ENCODE results near the gene PEX5L. TPM values are rescaled to one million over a fixed set of nuclear protein-coding genes. Genes with fewer than 3 reads are reported as not detected.

The PEX5L gene
- polyA plus RNA-seq, 1 of the 3 experiments (the other 2 are of a cell fraction): not detected

DNA sequence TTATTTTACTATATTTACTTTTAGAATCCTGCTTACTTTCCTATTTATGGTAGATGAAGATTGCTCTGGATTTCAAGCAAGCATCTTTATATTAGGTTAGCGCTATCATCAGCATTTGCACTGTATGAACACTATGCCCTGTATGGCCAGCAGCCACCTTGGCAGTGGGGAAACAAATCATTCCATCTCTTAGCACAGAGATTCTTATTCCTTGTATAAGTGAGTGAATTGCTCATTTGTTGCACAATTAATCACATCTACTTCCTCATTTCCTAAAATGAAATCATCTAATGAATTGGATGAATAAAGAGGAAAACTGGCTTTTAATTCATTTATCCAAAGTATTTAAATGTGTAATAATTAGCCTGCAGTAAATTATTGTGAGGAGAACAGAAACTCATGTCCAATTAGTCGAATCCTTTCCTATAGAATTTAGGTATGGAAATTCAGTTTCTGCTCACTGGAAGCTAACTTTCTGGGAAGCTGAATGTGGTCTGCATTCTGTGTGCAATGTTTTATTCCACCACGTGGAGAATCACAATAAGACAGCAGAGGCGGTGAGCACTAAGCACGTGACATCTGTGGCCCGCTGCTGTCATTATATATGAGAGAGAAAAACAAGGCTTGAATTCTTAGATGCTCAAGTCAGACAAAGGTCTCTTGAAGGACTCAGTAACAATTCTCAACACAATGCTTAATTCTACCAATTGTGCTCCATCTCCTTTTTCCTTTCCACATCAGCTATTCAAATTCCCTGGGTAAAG lies 93.4 kb downstream of the PEX5L start:
- no peak overlapping the region for H3K9ac ChIP-seq
- H2AFZ ChIP-seq (ENCODE audit: low read depth): no peak overlapping the region
- TF ChIP-seq MXI1 (IDR thresholded peaks at IDR 0.05; ENCODE audit: low read depth, low read length) (0 out of 2 replicates have a peak, but pooled peaks have one; percentile 38), JUND (IDR thresholded peaks at IDR 0.05) (no peak)
- TF ChIP-seq, protein P1, sequence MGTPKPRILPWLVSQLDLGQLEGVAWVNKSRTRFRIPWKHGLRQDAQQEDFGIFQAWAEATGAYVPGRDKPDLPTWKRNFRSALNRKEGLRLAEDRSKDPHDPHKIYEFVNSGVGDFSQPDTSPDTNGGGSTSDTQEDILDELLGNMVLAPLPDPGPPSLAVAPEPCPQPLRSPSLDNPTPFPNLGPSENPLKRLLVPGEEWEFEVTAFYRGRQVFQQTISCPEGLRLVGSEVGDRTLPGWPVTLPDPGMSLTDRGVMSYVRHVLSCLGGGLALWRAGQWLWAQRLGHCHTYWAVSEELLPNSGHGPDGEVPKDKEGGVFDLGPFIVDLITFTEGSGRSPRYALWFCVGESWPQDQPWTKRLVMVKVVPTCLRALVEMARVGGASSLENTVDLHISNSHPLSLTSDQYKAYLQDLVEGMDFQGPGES (IDR thresholded peaks at IDR 0.05; ENCODE audit: low read depth, low read length): no peak
- TF ChIP-seq, protein P2, sequence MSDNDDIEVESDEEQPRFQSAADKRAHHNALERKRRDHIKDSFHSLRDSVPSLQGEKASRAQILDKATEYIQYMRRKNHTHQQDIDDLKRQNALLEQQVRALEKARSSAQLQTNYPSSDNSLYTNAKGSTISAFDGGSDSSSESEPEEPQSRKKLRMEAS (IDR thresholded peaks at IDR 0.05; ENCODE audit: low read depth): no peak
- no peak for DNase-seq
- no peaks in the 10 kb centered on the region for H4K20me1 ChIP-seq (ENCODE audit: insufficient read depth)
- H3K36me3 ChIP-seq (replicated peaks in 1 of 2; ENCODE audit: control insufficient read depth in 1 of 2, insufficient read depth in 2 of 2, low read length in 1 of 2): no peaks in the 10 kb centered on the region
- ChIA-PET CTCF (interaction anchor here (0.7 kb wide), 1 partner anchor 12 kb away, joined by 3 read pairs; no protein-coding TSS in a partner anchor), POLR2A (no interaction called here)
- H3K4me3 ChIP-seq (ENCODE audit: low read depth in 2 of 2, low read length in 1 of 2): no peak overlapping the region
- no peaks in the 10 kb centered on the region for H3K9me2 ChIP-seq
- H3F3A ChIP-seq (replicated peaks; ENCODE audit: insufficient read depth): no peaks in the 10 kb centered on the region
- H3K4me1 ChIP-seq (ENCODE audit: control insufficient read depth in 1 of 2, insufficient read depth in 2 of 2, low read depth in 1 of 2, low read length in 1 of 2): peaks cover 0 to 3% of the 10 kb centered on the region in 2 experiments; a peak in 1 of 4 replicates
- WGBS (ENCODE audit: low lambda C conversion rate): 66% methylated on average over 6 of the region's 6 CpGs
- no peak overlapping the region for H3K27ac ChIP-seq (ENCODE audit: low read depth in 2 of 2, low read length in 1 of 2)
- no peak overlapping the region for H3K4me2 ChIP-seq
- H3K79me2 ChIP-seq (ENCODE audit: insufficient read depth): no peaks in the 10 kb centered on the region
- no peaks in the 10 kb centered on the region for H3K9me3 ChIP-seq
- no peaks in the 10 kb centered on the region for H3K27me3 ChIP-seq (ENCODE audit: insufficient read depth)

DNA sequence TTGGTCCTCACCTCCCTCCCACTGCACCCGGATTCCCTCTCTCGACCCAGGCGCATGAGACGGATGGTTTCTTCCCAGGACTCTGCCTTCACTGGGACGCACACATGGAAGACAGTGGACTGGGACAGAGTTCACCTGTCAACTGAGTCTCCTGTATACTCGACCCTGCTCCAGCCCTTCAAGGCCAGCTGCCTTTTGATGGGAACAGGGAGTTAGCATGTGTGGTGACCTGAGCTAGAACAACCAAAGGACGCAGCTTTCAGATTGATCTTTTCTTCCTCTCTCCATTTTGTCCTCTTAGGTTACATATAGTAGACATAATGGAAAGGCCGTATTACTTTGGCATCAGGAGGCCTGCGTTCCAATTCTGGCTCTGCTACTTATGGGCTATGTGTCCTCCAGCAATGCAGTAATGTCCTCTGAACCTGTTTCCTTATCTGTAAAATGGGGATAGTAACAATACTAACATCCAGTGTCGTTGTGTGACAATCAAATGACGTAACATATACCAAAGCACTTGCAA lies 94.1 kb downstream of the PEX5L start:
- Histone ChIP-seq H3K9me2 (no peaks in the 10 kb centered on the region), H3K36me3 (replicated peaks in 1 of 2; ENCODE audit: control insufficient read depth in 1 of 2, insufficient read depth in 2 of 2, low read length in 1 of 2) (no peaks in the 10 kb centered on the region), H3K9me3 (no peaks in the 10 kb centered on the region), H3K79me2 (ENCODE audit: insufficient read depth) (no peaks in the 10 kb centered on the region), H2AFZ (ENCODE audit: low read depth) (0 out of 2 replicates have a peak overlapping the region, but pooled peaks have one; percentile 56), H3K27ac (ENCODE audit: low read depth in 2 of 2, low read length in 1 of 2) (no peak overlapping the region), H3K9ac (no peak overlapping the region), H3K27me3 (ENCODE audit: insufficient read depth) (no peaks in the 10 kb centered on the region), H3F3A (replicated peaks; ENCODE audit: insufficient read depth) (no peaks in the 10 kb centered on the region), H3K4me2 (peak overlapping the region; percentile 67), H3K4me3 (ENCODE audit: low read depth in 2 of 2, low read length in 1 of 2) (peak overlapping the region; percentile 48 to 52), H3K4me1 (ENCODE audit: control insufficient read depth in 1 of 2, insufficient read depth in 2 of 2, low read depth in 1 of 2, low read length in 1 of 2) (peaks cover 0 to 3% of the 10 kb centered on the region in 2 experiments; a peak in 1 of 4 replicates), H4K20me1 (ENCODE audit: insufficient read depth) (no peaks in the 10 kb centered on the region)
- DNase-seq: no peak
- 45% methylated on average over 11 of the region's 11 CpGs for WGBS (ENCODE audit: low lambda C conversion rate)
- CTCF ChIA-PET: no interaction called here
- POLR2A ChIA-PET: no interaction called here
- no peak for TF ChIP-seq RXRA (IDR thresholded peaks at IDR 0.05; ENCODE audit: borderline replicate concordance, low read depth)
- no peak for TF ChIP-seq ELF1 (IDR thresholded peaks at IDR 0.05)
- no peak for TF ChIP-seq GABPA (IDR thresholded peaks at IDR 0.05; ENCODE audit: low read depth)
- TF ChIP-seq GATA2 (CRISPR knock-in tag; IDR thresholded peaks at IDR 0.05): no peak
- no peak for TF ChIP-seq POLR2AphosphoS5 (IDR thresholded peaks at IDR 0.05; ENCODE audit: low read depth, low read length)
- TF ChIP-seq, protein P3, sequence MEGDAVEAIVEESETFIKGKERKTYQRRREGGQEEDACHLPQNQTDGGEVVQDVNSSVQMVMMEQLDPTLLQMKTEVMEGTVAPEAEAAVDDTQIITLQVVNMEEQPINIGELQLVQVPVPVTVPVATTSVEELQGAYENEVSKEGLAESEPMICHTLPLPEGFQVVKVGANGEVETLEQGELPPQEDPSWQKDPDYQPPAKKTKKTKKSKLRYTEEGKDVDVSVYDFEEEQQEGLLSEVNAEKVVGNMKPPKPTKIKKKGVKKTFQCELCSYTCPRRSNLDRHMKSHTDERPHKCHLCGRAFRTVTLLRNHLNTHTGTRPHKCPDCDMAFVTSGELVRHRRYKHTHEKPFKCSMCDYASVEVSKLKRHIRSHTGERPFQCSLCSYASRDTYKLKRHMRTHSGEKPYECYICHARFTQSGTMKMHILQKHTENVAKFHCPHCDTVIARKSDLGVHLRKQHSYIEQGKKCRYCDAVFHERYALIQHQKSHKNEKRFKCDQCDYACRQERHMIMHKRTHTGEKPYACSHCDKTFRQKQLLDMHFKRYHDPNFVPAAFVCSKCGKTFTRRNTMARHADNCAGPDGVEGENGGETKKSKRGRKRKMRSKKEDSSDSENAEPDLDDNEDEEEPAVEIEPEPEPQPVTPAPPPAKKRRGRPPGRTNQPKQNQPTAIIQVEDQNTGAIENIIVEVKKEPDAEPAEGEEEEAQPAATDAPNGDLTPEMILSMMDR (IDR thresholded peaks at IDR 0.05): no peak
- TF ChIP-seq SMC3 (IDR thresholded peaks at IDR 0.05; ENCODE audit: low read depth, low read length): no peak
- TF ChIP-seq CHD2 (IDR thresholded peaks at IDR 0.05; ENCODE audit: low read length, partially characterized antibody): no peak
- TF ChIP-seq FOSL2 (IDR thresholded peaks at IDR 0.05; ENCODE audit: borderline replicate concordance, low read depth): no peak
- no peak for TF ChIP-seq FOXM1 (IDR thresholded peaks at IDR 0.05; ENCODE audit: low read depth)
- TF ChIP-seq, protein P4, sequence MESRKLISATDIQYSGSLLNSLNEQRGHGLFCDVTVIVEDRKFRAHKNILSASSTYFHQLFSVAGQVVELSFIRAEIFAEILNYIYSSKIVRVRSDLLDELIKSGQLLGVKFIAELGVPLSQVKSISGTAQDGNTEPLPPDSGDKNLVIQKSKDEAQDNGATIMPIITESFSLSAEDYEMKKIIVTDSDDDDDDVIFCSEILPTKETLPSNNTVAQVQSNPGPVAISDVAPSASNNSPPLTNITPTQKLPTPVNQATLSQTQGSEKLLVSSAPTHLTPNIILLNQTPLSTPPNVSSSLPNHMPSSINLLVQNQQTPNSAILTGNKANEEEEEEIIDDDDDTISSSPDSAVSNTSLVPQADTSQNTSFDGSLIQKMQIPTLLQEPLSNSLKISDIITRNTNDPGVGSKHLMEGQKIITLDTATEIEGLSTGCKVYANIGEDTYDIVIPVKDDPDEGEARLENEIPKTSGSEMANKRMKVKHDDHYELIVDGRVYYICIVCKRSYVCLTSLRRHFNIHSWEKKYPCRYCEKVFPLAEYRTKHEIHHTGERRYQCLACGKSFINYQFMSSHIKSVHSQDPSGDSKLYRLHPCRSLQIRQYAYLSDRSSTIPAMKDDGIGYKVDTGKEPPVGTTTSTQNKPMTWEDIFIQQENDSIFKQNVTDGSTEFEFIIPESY (IDR thresholded peaks at IDR 0.05; ENCODE audit: borderline replicate concordance, low read depth): no peak
- no peak for TF ChIP-seq MXI1 (IDR thresholded peaks at IDR 0.05; ENCODE audit: low read depth, low read length)
- TF ChIP-seq, protein P5, sequence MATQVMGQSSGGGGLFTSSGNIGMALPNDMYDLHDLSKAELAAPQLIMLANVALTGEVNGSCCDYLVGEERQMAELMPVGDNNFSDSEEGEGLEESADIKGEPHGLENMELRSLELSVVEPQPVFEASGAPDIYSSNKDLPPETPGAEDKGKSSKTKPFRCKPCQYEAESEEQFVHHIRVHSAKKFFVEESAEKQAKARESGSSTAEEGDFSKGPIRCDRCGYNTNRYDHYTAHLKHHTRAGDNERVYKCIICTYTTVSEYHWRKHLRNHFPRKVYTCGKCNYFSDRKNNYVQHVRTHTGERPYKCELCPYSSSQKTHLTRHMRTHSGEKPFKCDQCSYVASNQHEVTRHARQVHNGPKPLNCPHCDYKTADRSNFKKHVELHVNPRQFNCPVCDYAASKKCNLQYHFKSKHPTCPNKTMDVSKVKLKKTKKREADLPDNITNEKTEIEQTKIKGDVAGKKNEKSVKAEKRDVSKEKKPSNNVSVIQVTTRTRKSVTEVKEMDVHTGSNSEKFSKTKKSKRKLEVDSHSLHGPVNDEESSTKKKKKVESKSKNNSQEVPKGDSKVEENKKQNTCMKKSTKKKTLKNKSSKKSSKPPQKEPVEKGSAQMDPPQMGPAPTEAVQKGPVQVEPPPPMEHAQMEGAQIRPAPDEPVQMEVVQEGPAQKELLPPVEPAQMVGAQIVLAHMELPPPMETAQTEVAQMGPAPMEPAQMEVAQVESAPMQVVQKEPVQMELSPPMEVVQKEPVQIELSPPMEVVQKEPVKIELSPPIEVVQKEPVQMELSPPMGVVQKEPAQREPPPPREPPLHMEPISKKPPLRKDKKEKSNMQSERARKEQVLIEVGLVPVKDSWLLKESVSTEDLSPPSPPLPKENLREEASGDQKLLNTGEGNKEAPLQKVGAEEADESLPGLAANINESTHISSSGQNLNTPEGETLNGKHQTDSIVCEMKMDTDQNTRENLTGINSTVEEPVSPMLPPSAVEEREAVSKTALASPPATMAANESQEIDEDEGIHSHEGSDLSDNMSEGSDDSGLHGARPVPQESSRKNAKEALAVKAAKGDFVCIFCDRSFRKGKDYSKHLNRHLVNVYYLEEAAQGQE (IDR thresholded peaks at IDR 0.05; ENCODE audit: low read depth, low read length): no peak

Data from SK-N-SH (cell line).